Stimulated activated CD4-positive, alpha-beta T cell treated with anti-CD3 and anti-CD28 coated beads, Interleukin-4, amount 100 ng/mL, for 24 hours (primary cell): Measurements from ENCODE around the gene PCDHA6.
"Not testable (repeated sequence)": the region's sequence is repeated elsewhere in the genome, so short reads cannot be mapped to it uniquely, and the experiment has no call there.

Experiments
- DNase-seq: peaks from one replicate; pipeline ENCODE4 v3.0.0-alpha.2; 2020

The PCDHA6 gene

GRCh38 chr5:140821375-140822280, 6.1 kb upstream of the PCDHA6 start, which contains the start of gene PCDHA5:
Gene PCDHA5, plus strand, starts transcription at chr5:140821613.
- DNase-seq: no peak

- no peak for DNase-seq
These were observed 5.5 kb upstream of the PCDHA6 start for GRCh38 chr5:140822281-140822629.

GRCh38 chr5:140822969-140823368, 4.8 kb upstream of the PCDHA6 start:
- DNase-seq: not testable (repeated sequence)

GRCh38 chr5:140823475-140823874, 4.3 kb upstream of the PCDHA6 start:
- no peak for DNase-seq

GRCh38 chr5:140828362-140828737, 590 bp downstream of the PCDHA6 start:
- no peak for DNase-seq

- DNase-seq: not testable (repeated sequence)
These were observed 2.0 kb downstream of the PCDHA6 start for GRCh38 chr5:140829511-140830501.

- DNase-seq: no peak
These were observed 6.2 kb downstream of the PCDHA6 start, which contains the start of gene PCDHA7 for GRCh38 chr5:140833993-140834392. Gene PCDHA7, plus strand, starts transcription at chr5:140834269. Its CDS starts 115 bp downstream, at chr5:140834384.

GRCh38 chr5:140834439-140835008, 6.8 kb downstream of the PCDHA6 start:
- not testable (repeated sequence) for DNase-seq

GRCh38 chr5:140835622-140836510, 8.1 kb downstream of the PCDHA6 start:
- DNase-seq: no peak

- no peak for DNase-seq
These were observed 13.5 kb downstream of the PCDHA6 start, which contains the start of gene PCDHA8 for GRCh38 chr5:140840978-140841962. Gene PCDHA8, plus strand, starts transcription at chr5:140841187. Its CDS starts 135 bp downstream, at chr5:140841322.

- DNase-seq: no peak
These were observed 15.3 kb downstream of the PCDHA6 start for GRCh38 chr5:140842798-140843733.

- DNase-seq: not testable (repeated sequence)
These were observed 20.7 kb downstream of the PCDHA6 start, which contains the start of gene PCDHA9 for GRCh38 chr5:140848139-140849102. Gene PCDHA9, plus strand, starts transcription at chr5:140848382. Its CDS starts 114 bp downstream, at chr5:140848496.

GRCh38 chr5:140849831-140850634, 22.3 kb downstream of the PCDHA6 start:
- DNase-seq: not testable (repeated sequence)

- DNase-seq: no peak
These were observed 28.3 kb downstream of the PCDHA6 start, which contains the start of gene PCDHA10 for GRCh38 chr5:140855772-140856674. Gene PCDHA10, plus strand, starts transcription at chr5:140855897. Its CDS starts 152 bp downstream, at chr5:140856049.

GRCh38 chr5:140857177-140857986, 29.6 kb downstream of the PCDHA6 start:
- DNase-seq: no peak
